B cell (primary cell): ENCODE measurements around the gene TBC1D9B. TPM values are rescaled to one million over a fixed set of nuclear protein-coding genes. Genes with fewer than 3 reads are reported as not detected.

Experiments
- ATAC-seq: fragments of 200-7000 bp; cut with Tn5 transposase; one replicate; pipeline ENCODE4 v1.10.0; 2021; ENCODE audit warnings: low read depth, mild to moderate bottlenecking, moderate number of reproducible peaks, moderate library complexity
- CTCF ChIA-PET: fragments of 350-600 bp; sonication (Branson Sonifier 250); formaldehyde crosslinking; loops from one replicate; lab custom pipeline; 2021; ENCODE audit warnings: antibody characterized with exemption, inconsistent platforms; lab: Charles Lee
- POLR2A ChIA-PET: fragments of 350-600 bp; sonication (Branson Sonifier 250); formaldehyde crosslinking; loops from one replicate; lab custom pipeline; 2021; ENCODE audit warnings: antibody characterized with exemption; lab: Charles Lee
- DNase-seq: peaks from one replicate; pipeline ENCODE4 v3.0.0; 2013
- H2AFZ ChIP-seq: 2 replicates; pipeline ENCODE4 v1.6.1; 2012; ENCODE audit warnings: mild to moderate bottlenecking, low read depth, low read length; ENCODE audit not compliant: insufficient read depth, poor library complexity, severe bottlenecking
- H3K27ac ChIP-seq, 2 donors: 1 replicate in 1 of 2; 2 replicates in 1 of 2; pipeline ENCODE4 v1.5.1; 2012 to 2013; ENCODE audit warnings: low read length in 2 of 2, mild to moderate bottlenecking in 2 of 2, moderate library complexity in 1 of 2
- H3K27me3 ChIP-seq, 4 experiments: fragments of 200-600 bp in 1 of 4; sonication (generic) in 1 of 4; replicated peaks in 1 of 4; 1 replicate in 2 of 4; 2 replicates in 2 of 4; pipeline versions ENCODE4 v1.6.1 to v1.7.0; 2013 to 2016; ENCODE audit warnings: low read length in 3 of 4, mild to moderate bottlenecking in 2 of 4, mixed read lengths in 1 of 4, moderate library complexity in 1 of 4; ENCODE audit not compliant: insufficient read depth in 4 of 4, control insufficient read depth in 3 of 4; ENCODE audit errors: control extremely low read depth in 1 of 4
- H3K36me3 ChIP-seq, 2 experiments: replicated peaks in 1 of 2; 1 replicate in 1 of 2; 2 replicates in 1 of 2; pipeline versions ENCODE4 v1.6.1 to v1.7.1; 2013; ENCODE audit warnings: low read length in 1 of 2; ENCODE audit not compliant: insufficient read depth in 2 of 2, control insufficient read depth in 1 of 2; ENCODE audit errors: control extremely low read depth in 1 of 2, extremely low read depth in 1 of 2
- H3K4me1 ChIP-seq, 2 donors: fragments of 200-600 bp in 1 of 2; sonication (generic) in 1 of 2; 1 replicate in 1 of 2; 2 replicates in 1 of 2; pipeline versions ENCODE4 v1.5.1 to v1.6.1; 2013 to 2017; ENCODE audit warnings: low read length in 2 of 2; ENCODE audit not compliant: control insufficient read depth in 2 of 2, insufficient read depth in 2 of 2
- H3K4me2 ChIP-seq: replicated peaks from 2 replicates; pipeline ENCODE3; 2012; ENCODE audit warnings: mild to moderate bottlenecking, low read depth, low read length; ENCODE audit not compliant: poor library complexity, severe bottlenecking
- H3K4me3 ChIP-seq, 5 experiments: fragments of 200-600 bp in 1 of 5; sonication (generic) in 1 of 5; 1 replicate in 3 of 5; 2 replicates in 2 of 5; pipeline versions ENCODE4 v1.5.1 to v1.7.0; 2011 to 2016; ENCODE audit warnings: low read length in 4 of 5, mild to moderate bottlenecking in 4 of 5, low read depth in 2 of 5, control low read depth in 1 of 5, moderate library complexity in 1 of 5; ENCODE audit not compliant: insufficient read depth in 1 of 5; ENCODE audit errors: control extremely low read depth in 1 of 5, extremely low read depth in 1 of 5
- H3K79me2 ChIP-seq: fragments of 200-600 bp; sonication (generic); one replicate; pipeline ENCODE4 v1.6.0; 2016; ENCODE audit warnings: low read length; ENCODE audit not compliant: control insufficient read depth, insufficient read depth
- H3K9ac ChIP-seq: fragments of 200-600 bp; sonication (generic); 2 replicates; pipeline ENCODE4 v1.6.1; 2017; ENCODE audit warnings: mild to moderate bottlenecking, low read length, moderate library complexity
- H3K9me3 ChIP-seq, 3 donors: one replicate each; pipeline versions ENCODE4 v1.6.1 to v1.7.1; 2013; ENCODE audit warnings: low read length in 2 of 3; ENCODE audit not compliant: control insufficient read depth in 2 of 3, insufficient read depth in 1 of 3; ENCODE audit errors: control extremely low read depth in 1 of 3
- H4K20me1 ChIP-seq: 2 replicates; pipeline ENCODE4 v1.6.0; 2012; ENCODE audit warnings: mild to moderate bottlenecking, low read length; ENCODE audit not compliant: insufficient read depth, control insufficient read depth, poor library complexity, severe bottlenecking
- H3K27ac Mint-ChIP-seq: one replicate; pipeline ENCODE4 v1.8.0; 2021; ENCODE audit warnings: mixed read lengths
- H3K27me3 Mint-ChIP-seq: one replicate; pipeline ENCODE4 v1.8.0; 2021; ENCODE audit warnings: mixed read lengths
- H3K4me1 Mint-ChIP-seq: one replicate; pipeline ENCODE4 v1.8.0; 2021; ENCODE audit warnings: mixed read lengths
- H3K4me3 Mint-ChIP-seq: one replicate; pipeline ENCODE4 v1.8.0; 2021; ENCODE audit warnings: mixed read lengths
- H3K9me3 Mint-ChIP-seq: one replicate; pipeline ENCODE4 v1.8.0; 2022; ENCODE audit warnings: mixed read lengths; ENCODE audit not compliant: insufficient read depth
- EZH2 ChIP-seq: IDR thresholded peaks from 2 replicates; pipeline ENCODE4 v1.6.1; 2012; ENCODE audit warnings: borderline replicate concordance, low read depth, mild to moderate bottlenecking, moderate library complexity, low read length; ENCODE audit not compliant: insufficient read depth, poor library complexity, severe bottlenecking
- WGBS: methylation state at CpG from one replicate; pipeline ENCODE4 v1.1.5; 2013; ENCODE audit warnings: missing lambda C conversion rate; ENCODE audit not compliant: insufficient coverage; 5-methylcytosine and 5-hydroxymethylcytosine counted together
- intact Hi-C: fragments of 100-400 bp; cut with micrococcal nuclease; formaldehyde crosslinking; loops from one replicate; pipeline ENCODE4 v1.10.0; 2022
- polyA plus RNA-seq: library from polyadenylated mRNA; depleted of rRNA; stranded (reverse); fragments of >200 nt; gene quantifications from 2 replicates; pipeline ENCODE4 v1.2.3, GENCODE V29; 2012
- total RNA-seq, 2 donors: library from RNA; stranded (reverse); fragments of 120-200 nt in 1 of 2; gene quantifications; 1 replicate in 1 of 2; 2 replicates in 1 of 2; pipeline versions ENCODE4 v1.2.3 to v1.2.4, GENCODE V29; 2013 to 2022
- TF ChIP-seq, protein P1 (sequence below): fragments of 200-600 bp; IDR thresholded peaks from one replicate; pipeline ENCODE4 v1.8.0; 2022; ENCODE audit warnings: antibody characterized with exemption, mild to moderate bottlenecking

Gene TBC1D9B
- total and polyA plus RNA-seq, 2 donors (not counting 1 experiment from before 2014, with no cell fraction given) = 143 to 144 TPM

- no peak overlapping the region for H3K9ac ChIP-seq
- WGBS = 99% methylated on average over 25 of the region's 28 CpGs
- H3K4me3 Mint-ChIP-seq = no peak overlapping the region
- no peak for DNase-seq
- H3K27me3 ChIP-seq = no peaks in the 10 kb centered on the region
- H3K9me3 ChIP-seq = no peaks in the 10 kb centered on the region
- TF ChIP-seq EZH2 = no peak
- TF ChIP-seq, protein P1, sequence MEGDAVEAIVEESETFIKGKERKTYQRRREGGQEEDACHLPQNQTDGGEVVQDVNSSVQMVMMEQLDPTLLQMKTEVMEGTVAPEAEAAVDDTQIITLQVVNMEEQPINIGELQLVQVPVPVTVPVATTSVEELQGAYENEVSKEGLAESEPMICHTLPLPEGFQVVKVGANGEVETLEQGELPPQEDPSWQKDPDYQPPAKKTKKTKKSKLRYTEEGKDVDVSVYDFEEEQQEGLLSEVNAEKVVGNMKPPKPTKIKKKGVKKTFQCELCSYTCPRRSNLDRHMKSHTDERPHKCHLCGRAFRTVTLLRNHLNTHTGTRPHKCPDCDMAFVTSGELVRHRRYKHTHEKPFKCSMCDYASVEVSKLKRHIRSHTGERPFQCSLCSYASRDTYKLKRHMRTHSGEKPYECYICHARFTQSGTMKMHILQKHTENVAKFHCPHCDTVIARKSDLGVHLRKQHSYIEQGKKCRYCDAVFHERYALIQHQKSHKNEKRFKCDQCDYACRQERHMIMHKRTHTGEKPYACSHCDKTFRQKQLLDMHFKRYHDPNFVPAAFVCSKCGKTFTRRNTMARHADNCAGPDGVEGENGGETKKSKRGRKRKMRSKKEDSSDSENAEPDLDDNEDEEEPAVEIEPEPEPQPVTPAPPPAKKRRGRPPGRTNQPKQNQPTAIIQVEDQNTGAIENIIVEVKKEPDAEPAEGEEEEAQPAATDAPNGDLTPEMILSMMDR = no peak
- H3K79me2 ChIP-seq = no peaks in the 10 kb centered on the region
- no peaks in the 10 kb centered on the region for H3K4me1 ChIP-seq
- H4K20me1 ChIP-seq = no peaks in the 10 kb centered on the region
- no peak overlapping the region for H3K27ac ChIP-seq
- no peak overlapping the region for H3K4me2 ChIP-seq
- CTCF ChIA-PET = interaction anchor here (0.6 kb wide), 1 partner anchor 111 kb away, joined by 3 read pairs; no protein-coding TSS in a partner anchor
- ATAC-seq = no peak
- intact Hi-C loops = no loop called here
- POLR2A ChIA-PET = no interaction called here
- no peak overlapping the region for H2AFZ ChIP-seq
- H3K9me3 Mint-ChIP-seq = no peaks in the 10 kb centered on the region
- H3K36me3 ChIP-seq = peaks cover 1 to 73% of the 10 kb centered on the region in 2 experiments
- H3K4me1 Mint-ChIP-seq = no peaks in the 10 kb centered on the region
- no peak overlapping the region for H3K27ac Mint-ChIP-seq
- no peaks in the 10 kb centered on the region for H3K27me3 Mint-ChIP-seq
- H3K4me3 ChIP-seq = no peak overlapping the region
These were observed 33.0 kb downstream of the TBC1D9B start for GRCh38 chr5:179874536-179875292.

- Histone ChIP-seq H3K4me2 (no peak overlapping the region), H3K9me3 (no peaks in the 10 kb centered on the region), H3K79me2 (no peaks in the 10 kb centered on the region), H3K36me3 (peaks cover 1 to 67% of the 10 kb centered on the region in 2 experiments), H4K20me1 (no peaks in the 10 kb centered on the region), H2AFZ (no peak overlapping the region), H3K9ac (no peak overlapping the region), H3K27ac (no peak overlapping the region), H3K4me3 (no peak overlapping the region), H3K4me1 (no peaks in the 10 kb centered on the region), H3K27me3 (no peaks in the 10 kb centered on the region)
- H3K9me3 Mint-ChIP-seq = no peaks in the 10 kb centered on the region
- DNase-seq (no peak), ATAC-seq (no peak)
- ChIA-PET CTCF (no interaction called here), POLR2A (no interaction called here)
- H3K27me3 Mint-ChIP-seq = no peaks in the 10 kb centered on the region
- no peak overlapping the region for H3K4me3 Mint-ChIP-seq
- H3K4me1 Mint-ChIP-seq = no peaks in the 10 kb centered on the region
- no peak overlapping the region for H3K27ac Mint-ChIP-seq
- TF ChIP-seq EZH2 = no peak
- TF ChIP-seq, protein P1 = no peak
- intact Hi-C loops = no loop called here
- WGBS = 100% methylated on average over 3 of the region's 3 CpGs
These were observed 33.6 kb downstream of the TBC1D9B start for GRCh38 chr5:179874136-179874535.
